Heart left ventricle (tissue), 16 donors: ENCODE data around the gene OCIAD2. TPM values are rescaled to one million over a fixed set of nuclear protein-coding genes. Genes with fewer than 3 reads are reported as not detected.

ENCODE experiments used
- ATAC-seq, 4 donors: fragments of 200-7000 bp; cut with Tn5 transposase; one replicate each; pipeline ENCODE4 v1.9.1; 2020 to 2022; ENCODE audit warnings: moderate library complexity in 4 of 4, mild to moderate bottlenecking in 3 of 4, moderate number of reproducible peaks in 1 of 4
- DNase-seq, 5 donors: peaks; one replicate each; pipeline ENCODE4 v3.0.0-alpha.2; 2020
- H3K27ac ChIP-seq, 12 donors: fragments of 200-600 bp; sonication (generic) in 4 of 12; one replicate each; pipeline versions ENCODE4 v1.5.0 to v1.8.0; 2016 to 2022; ENCODE audit warnings: mild to moderate bottlenecking in 2 of 12
- H3K27me3 ChIP-seq, 9 donors: fragments of 200-600 bp; sonication (generic) in 2 of 9; one replicate each; pipeline versions ENCODE4 v1.5.1 to v1.8.0; 2016 to 2022; ENCODE audit warnings: mild to moderate bottlenecking in 3 of 9
- H3K36me3 ChIP-seq, 9 donors: fragments of 200-600 bp; sonication (generic) in 2 of 9; one replicate each; pipeline versions ENCODE4 v1.5.0 to v1.8.0; 2018 to 2022; ENCODE audit warnings: mild to moderate bottlenecking in 2 of 9
- H3K4me1 ChIP-seq, 12 donors: fragments of 200-600 bp; sonication (generic) in 4 of 12; one replicate each; pipeline versions ENCODE4 v1.5.0 to v1.8.0; 2016 to 2022; ENCODE audit warnings: mild to moderate bottlenecking in 3 of 12
- H3K4me3 ChIP-seq, 12 donors: fragments of 200-600 bp; sonication (generic) in 4 of 12; one replicate each; pipeline versions ENCODE4 v1.5.0 to v1.8.0; 2017 to 2022; ENCODE audit warnings: mild to moderate bottlenecking in 9 of 12, moderate library complexity in 4 of 12
- H3K9me3 ChIP-seq, 12 donors: fragments of 200-600 bp; sonication (generic) in 4 of 12; one replicate each; pipeline versions ENCODE4 v1.5.0 to v1.8.0; 2016 to 2022; ENCODE audit warnings: mild to moderate bottlenecking in 1 of 12
- POLR2A ChIP-seq, 2 donors: fragments of 450-650 bp; IDR thresholded peaks; one replicate each; pipeline ENCODE4 v1.6.1; 2017; ENCODE audit warnings: antibody characterized with exemption in 2 of 2, mild to moderate bottlenecking in 2 of 2, moderate library complexity in 2 of 2
- WGBS, 4 donors: extraction: QIAGEN DNeasy Blood & Tissue Kit in 2 of 4; methylation state at CpG; one replicate each; pipeline versions ENCODE4 v1.1.5 to v1.1.7; 2013 to 2018; 5-methylcytosine and 5-hydroxymethylcytosine counted together
- intact Hi-C, 10 donors: fragments of 100-400 bp; cut with DNase I; formaldehyde crosslinking; loops; one replicate each; pipeline versions ENCODE4 v1.11.1 to v1.14.2; 2022
- polyA plus RNA-seq, 2 donors: library from polyadenylated mRNA; stranded (reverse); fragments of 200-250 nt; gene quantifications; one replicate each; pipeline ENCODE4 v1.2.3, GENCODE V29; 2013
- total RNA-seq, 9 donors: library from RNA; depleted of rRNA in 2 of 9; stranded (reverse); fragments of >200 nt in 2 of 9; fragmentation: NEBNext Ultra II Directional in 3 of 9; extraction: Animal tissue kit (Norgen Biotek cat#: 25700) in 3 of 9; gene quantifications; one replicate each; pipeline versions ENCODE4 v1.1.0 to v1.2.4, GENCODE V29; 2016 to 2023
- TF ChIP-seq, protein P1 (sequence below), 12 donors: fragments of 200-600 bp; sonication (generic) in 4 of 12; IDR thresholded peaks; one replicate each; pipeline versions ENCODE4 v1.5.0 to v1.8.0; 2018 to 2022; ENCODE audit warnings: antibody characterized with exemption in 12 of 12, mild to moderate bottlenecking in 5 of 12
- donor health status: ischemic (EF 13 %, LVEDD 7.1; RV severe dilation, severe dysfunction).
- donor health status: healthy with polysubstance abuse.
- donor health status: DM: no; HTN: yes; CAD: no.
- donor health status: DM: no; HTN: no; CAD: no.
- donor health status: ischemic (EF 25% LVEDD 6.9; RV normal size, moderate dysfunction).
- donor health status: ischemic (EF 25% LVEDD 5.7; RV mildly dilated, moderate dysfunction).
- donor health status: healthy.
- donor health status: DM: yes; HTN: yes; CAD: no.
- donor health status: ischemic (EF 35%, LVEDD 5.7; RV mildly dilated, moderate dysfunction).
- donor health status: nonischemic (EF 11% LVEDD 7.7; RV severe dilation, severe dysfunction).
- donor health status: DM: yes; HTN: yes; CAD: no.
- donor health status: PGD.
- donor health status: ischemic (EF 29% LVEDD 5.4; RV normal size, mild dysfunction).
- donor health status: nonischemic (EF 23%, LVEDD 6.1; RV moderate dilation, normal function).

OCIAD2 gene
- total and polyA plus RNA-seq, 11 donors, result 14.4 to 47.9 (median 22.7) TPM

DNA sequence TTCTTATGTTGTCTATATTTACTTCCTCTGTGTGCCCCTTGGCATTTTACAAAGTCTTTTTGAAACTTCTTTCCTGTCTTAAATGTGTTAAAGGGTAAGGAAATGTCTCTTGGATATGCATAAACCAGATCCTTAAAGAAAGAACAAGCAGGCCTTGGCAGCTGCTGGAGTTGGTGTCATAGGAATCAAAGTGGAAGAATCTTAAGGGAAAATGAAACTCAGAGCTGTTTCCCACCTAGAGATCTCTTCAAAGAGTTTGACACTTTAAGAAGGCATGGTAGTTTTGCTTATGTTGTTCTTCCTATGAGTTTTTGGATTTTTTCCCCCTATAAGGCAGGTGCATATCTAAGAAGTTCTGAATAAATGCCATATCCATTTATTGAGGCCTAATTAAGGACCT lies 42.5 kb upstream of the OCIAD2 start:
- TF ChIP-seq POLR2A (IDR thresholded peaks at IDR 0.05), result no peak
- TF ChIP-seq, protein P1, sequence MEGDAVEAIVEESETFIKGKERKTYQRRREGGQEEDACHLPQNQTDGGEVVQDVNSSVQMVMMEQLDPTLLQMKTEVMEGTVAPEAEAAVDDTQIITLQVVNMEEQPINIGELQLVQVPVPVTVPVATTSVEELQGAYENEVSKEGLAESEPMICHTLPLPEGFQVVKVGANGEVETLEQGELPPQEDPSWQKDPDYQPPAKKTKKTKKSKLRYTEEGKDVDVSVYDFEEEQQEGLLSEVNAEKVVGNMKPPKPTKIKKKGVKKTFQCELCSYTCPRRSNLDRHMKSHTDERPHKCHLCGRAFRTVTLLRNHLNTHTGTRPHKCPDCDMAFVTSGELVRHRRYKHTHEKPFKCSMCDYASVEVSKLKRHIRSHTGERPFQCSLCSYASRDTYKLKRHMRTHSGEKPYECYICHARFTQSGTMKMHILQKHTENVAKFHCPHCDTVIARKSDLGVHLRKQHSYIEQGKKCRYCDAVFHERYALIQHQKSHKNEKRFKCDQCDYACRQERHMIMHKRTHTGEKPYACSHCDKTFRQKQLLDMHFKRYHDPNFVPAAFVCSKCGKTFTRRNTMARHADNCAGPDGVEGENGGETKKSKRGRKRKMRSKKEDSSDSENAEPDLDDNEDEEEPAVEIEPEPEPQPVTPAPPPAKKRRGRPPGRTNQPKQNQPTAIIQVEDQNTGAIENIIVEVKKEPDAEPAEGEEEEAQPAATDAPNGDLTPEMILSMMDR (IDR thresholded peaks at IDR 0.05), result no peak
- Histone ChIP-seq H3K4me3 (no peak overlapping the region), H3K9me3 (peaks cover 0 to 13% (median 0%) of the 10 kb centered on the region in 12 donors), H3K4me1 (no peaks in the 10 kb centered on the region), H3K27ac (no peak overlapping the region), H3K36me3 (no peaks in the 10 kb centered on the region), H3K27me3 (no peaks in the 10 kb centered on the region)
- no peak for DNase-seq
- ATAC-seq, result no peak
- intact Hi-C loops, result no loop called here

DNA sequence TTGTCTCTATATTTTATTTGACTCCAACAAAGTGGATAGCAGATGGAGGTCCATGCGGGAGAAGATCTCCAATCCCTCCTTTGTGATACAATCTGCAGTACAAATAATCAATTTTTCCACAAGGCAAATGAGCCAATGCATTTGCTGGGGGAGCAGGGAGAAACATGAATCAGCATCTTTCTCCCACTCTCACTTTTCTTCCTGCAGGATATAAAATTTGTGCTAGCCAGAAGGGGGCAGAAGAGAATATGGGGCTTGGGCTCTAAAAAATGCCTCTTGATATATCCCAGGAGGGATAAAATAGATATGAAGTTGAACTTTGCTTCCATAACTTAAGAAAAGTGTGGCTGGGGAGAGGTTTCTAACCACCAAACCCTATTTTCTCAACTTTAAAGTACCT lies 41.2 kb upstream of the OCIAD2 start:
- no peak overlapping the region for H3K4me3 ChIP-seq
- H3K4me1 ChIP-seq, result no peaks in the 10 kb centered on the region
- no peaks in the 10 kb centered on the region for H3K27me3 ChIP-seq
- WGBS, 4 donors, result 93 to 100% (median 93%) methylated on average over 1 of the region's 1 CpG
- H3K27ac ChIP-seq, result no peak overlapping the region
- intact Hi-C loops, result no loop called here
- no peak for DNase-seq
- H3K9me3 ChIP-seq, result peaks cover 0 to 13% (median 0%) of the 10 kb centered on the region in 12 donors
- ATAC-seq, result no peak
- no peaks in the 10 kb centered on the region for H3K36me3 ChIP-seq
- TF ChIP-seq, protein P1 (IDR thresholded peaks at IDR 0.05), result no peak
- TF ChIP-seq POLR2A (IDR thresholded peaks at IDR 0.05), result no peak

DNA sequence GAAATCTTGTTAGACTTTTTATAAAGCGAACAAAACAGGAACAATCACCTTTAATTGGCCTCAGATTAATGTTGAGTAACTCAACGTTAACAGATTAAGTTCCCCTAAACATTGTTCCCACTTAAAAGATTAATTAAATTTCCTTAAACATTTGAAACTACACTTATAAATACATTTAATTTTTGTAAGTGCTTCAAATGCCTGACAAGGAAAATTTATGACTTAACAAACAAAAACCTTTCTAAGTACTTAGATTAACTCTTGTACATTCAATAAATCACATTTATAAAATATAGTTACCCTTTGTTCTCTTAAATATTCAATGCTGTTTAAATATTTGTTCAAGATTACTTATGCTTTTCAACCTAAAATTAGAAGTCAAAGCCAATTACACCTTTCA lies 39.4 kb upstream of the OCIAD2 start:
- Histone ChIP-seq H3K9me3 (no peaks in the 10 kb centered on the region), H3K27ac (no peak overlapping the region), H3K4me1 (no peaks in the 10 kb centered on the region), H3K4me3 (no peak overlapping the region), H3K36me3 (no peaks in the 10 kb centered on the region), H3K27me3 (no peaks in the 10 kb centered on the region)
- WGBS, 4 donors, result 80 to 84% (median 81%) methylated on average over 2 of the region's 2 CpGs
- no peak for TF ChIP-seq POLR2A (IDR thresholded peaks at IDR 0.05)
- TF ChIP-seq, protein P1 (IDR thresholded peaks at IDR 0.05), result no peak
- no peak for ATAC-seq
- intact Hi-C loops, result no loop called here
- no peak for DNase-seq

DNA sequence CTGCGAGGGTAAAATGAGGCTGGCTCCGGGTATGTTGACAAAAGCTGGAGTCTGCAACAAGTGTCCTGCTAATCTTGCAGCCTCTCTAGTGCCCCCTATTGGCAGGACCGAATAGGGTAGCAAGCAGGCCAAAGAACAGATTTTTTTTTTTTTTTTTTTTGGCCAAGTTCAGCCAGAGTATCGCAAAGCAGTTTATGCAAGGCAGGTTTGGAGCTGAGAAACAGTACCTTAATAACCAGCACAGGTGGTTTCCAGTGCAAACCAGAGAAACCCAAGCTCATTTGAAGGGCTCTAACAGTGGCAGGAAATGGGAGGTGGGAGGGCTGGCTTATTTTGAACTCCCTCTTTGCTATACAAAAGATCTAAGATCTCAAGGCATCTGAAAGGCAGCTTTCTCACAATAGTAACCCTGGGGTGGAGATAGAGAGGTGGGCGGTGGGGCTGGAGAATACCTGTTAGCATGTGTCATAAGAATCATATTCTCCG lies 38.2 kb upstream of the OCIAD2 start:
- DNase-seq (no peak), ATAC-seq (no peak)

More for the DNA sequence above, 38.2 kb upstream of the OCIAD2 start:
- 65 to 71% (median 67%) methylated on average over 6 of the region's 6 CpGs for WGBS, 4 donors
- intact Hi-C loops, result no loop called here
- no peaks in the 10 kb centered on the region for H3K4me1 ChIP-seq
- no peaks in the 10 kb centered on the region for H3K27me3 ChIP-seq
- no peaks in the 10 kb centered on the region for H3K36me3 ChIP-seq
- no peak overlapping the region for H3K27ac ChIP-seq
- TF ChIP-seq, protein P1 (IDR thresholded peaks at IDR 0.05), result peak in 6 of 12 donors; percentile 15 to 40 (median 26)
- TF ChIP-seq POLR2A (IDR thresholded peaks at IDR 0.05), result no peak
- no peak overlapping the region for H3K4me3 ChIP-seq
- peaks cover 0 to 5% (median 0%) of the 10 kb centered on the region in 12 donors for H3K9me3 ChIP-seq
